Inflammatory macrophage treated with lipopolysaccharide for 1 hour (primary cell): ENCODE data around the gene WWP2.
"Not testable (repeated sequence)": the region's sequence is repeated elsewhere in the genome, so short reads cannot be mapped to it uniquely, and the experiment has no call there.

Experiments
- DNase-seq, 2 donors: peaks; one replicate each; pipeline ENCODE4 v3.0.0-alpha.2; 2020 to 2022

The WWP2 gene

DNA sequence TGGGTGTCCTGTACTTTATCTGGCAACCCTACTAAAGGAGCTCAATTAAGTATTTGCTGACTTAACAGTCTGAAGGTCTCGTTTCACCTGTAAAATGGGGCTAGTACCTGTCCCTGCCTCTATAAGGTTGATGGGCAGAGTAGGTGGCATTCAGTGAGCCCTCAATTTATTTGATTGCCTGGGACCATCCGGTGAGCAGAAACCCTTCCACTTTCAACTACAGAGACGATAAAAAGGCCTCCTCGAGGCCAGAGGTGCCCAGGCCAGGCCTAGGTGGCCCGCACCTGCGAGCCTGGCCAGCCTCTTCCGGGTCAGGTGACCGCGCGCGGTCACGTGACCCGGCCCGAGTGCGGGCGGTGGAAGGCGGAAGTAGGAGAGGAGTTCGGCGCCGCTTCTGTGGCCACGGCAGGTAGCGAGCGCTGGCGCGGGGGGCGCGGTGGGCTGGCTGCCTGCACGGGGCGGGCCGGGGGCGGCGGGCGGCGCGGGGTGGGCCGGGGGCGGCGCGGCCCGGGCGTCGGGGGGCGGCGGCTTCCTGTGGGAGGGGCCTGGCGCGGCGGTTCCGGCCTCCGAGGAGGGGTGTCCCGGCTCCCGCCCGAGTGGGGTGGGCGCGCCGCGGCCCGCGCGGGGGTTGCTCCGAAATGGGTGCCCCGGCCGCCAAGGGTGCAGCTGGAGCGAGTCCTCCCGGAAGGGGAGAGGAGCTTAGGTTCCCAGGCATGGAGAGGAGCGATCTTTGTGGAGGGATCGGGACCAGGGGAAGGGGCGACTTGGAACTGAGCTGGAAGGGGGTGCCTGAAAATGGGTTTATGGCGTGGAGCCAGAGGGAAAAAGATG is at the start of gene WWP2:
WWP2 (plus strand) TSS at position 350 of the 831 bp plus-strand sequence. CDS start 24,679 bp downstream, outside the sequence.
- peak; percentile 57 to 61 for DNase-seq

DNA sequence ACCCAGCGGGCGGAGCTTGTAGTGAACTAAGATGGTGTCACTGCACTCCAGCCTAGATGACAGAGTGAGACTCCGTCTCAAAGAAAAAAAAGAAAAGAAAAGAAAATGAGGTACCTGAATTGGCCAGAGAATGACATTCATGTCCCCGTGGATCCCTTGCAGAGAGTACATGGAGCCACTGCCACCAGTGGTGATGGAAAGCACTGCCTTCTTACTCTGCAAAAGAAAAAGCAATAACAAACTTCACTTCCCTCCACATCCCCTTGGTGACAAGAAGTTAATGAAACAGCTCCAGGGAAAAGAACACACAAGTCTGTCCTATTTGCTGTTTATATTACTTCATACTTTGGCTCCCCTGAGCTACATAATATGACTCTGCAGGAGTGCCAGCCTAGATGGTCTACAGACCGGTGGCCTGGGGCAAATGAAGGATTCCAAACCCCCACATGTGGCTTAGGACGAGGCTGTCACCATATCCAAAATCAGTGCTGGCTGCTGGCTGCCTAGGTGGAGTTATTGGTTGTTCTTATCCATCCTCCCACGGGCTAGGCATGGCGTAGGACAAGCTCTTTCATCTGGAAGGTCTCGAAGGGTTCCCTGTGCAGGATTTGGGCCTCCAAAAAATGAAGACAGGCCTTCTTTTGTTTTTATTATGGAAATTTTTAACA is 49.1 kb upstream of the WWP2 start:
- no peak for DNase-seq

DNA sequence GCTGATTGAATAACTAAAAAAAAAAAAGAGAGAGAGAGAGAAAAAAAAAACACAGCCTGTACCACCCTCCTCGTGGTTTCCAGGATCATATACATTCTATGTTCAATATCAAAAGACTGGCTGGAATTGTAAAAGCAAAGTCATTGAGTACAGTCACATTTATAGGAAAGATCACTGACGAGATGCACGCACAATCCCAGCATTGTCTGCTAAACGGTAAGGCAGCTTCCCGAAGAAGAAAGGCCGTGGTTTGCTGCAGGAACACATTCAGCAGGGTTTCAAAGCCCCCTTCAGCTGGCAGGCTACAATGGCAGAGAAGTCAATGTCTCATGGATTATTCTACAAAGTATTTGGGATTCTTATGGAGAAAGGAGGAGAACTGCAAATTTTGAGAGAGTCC is 45.1 kb upstream of the WWP2 start:
- DNase-seq: no peak

DNA sequence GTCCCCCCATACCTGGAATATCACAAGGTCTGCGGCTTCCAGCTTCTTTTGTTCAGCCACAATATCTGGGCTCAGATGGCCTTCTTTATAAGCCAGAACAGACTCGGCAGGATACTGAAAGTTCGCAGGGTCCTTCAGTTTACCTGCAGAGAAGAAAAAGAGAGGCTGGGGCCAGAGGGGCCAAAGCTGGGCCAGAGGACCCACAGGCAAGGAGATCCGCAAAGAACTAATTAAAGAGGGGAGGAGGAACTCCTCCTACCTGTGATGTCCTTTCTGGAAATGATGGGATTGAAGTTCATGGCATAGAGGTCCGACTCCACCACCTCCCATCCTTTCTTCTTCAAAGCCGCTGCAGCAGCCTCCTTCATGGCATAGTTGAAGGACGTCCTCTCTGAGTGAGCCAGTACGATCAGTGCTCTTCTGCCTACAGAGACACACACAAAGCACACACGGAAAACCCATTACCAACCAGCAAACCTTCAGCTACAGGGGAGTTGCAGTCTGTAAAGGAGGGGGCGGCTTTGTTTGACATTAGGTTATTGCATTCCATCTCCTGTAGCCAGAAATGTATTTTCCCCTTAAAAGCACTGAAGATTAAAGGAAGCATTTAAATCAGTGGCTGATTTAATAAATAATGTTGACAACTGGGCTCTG is 43.9 kb upstream of the WWP2 start:
- no peak for DNase-seq

DNA sequence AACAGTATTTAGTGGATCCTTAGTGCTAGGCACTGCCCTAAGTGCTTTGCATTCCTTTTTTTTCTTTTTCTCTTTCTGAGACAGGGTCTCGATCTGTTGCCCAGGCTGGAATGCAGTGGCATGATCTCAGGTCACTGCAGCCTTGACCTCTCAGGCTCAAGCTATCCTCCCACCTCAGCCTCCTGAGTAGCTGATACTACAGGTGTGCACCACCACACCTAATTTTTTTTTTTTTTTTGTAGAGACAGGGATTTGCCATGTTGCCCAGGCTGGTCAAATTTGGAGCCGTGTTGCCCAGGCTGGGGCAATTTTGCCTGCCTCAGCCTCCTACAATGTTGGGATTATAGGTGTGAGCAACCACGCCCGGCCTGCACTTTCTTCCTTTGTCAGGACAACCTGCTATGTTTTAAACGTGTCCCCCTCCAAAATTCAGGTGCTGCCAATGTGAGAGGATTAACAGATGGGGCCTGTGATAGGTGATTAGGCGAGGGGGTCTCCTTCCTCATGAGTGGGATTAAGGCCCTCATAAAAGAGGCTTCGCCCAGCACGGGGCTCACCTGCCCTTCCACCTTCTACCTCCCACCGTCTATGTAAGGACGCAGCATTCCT is 41.2 kb upstream of the WWP2 start:
- no peak for DNase-seq

DNA sequence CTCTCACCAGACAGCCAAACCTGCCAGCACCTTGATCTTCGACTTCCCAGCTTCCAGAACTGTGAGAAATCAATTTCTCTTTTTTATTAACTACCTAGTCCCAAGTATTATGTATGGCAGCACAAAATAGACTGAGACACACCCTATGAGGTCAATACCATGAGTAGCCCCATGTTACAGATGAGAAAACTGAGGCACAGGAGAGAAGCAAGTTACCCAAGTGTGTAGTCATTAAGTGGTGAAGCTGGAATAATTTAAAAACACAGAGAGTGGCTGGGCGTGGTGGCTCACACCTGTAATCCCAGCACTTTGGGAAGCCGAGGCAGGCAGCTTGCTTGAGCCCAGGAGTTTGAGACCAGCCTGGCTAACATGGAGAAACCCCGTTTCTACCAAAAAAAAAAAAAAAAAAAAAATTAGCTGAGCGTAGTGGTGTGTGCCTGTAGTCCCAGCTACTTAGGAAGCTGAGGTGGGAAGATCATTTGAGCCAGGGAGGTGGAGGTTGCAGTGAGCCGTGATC is 40.6 kb upstream of the WWP2 start:
- DNase-seq: no peak

DNA sequence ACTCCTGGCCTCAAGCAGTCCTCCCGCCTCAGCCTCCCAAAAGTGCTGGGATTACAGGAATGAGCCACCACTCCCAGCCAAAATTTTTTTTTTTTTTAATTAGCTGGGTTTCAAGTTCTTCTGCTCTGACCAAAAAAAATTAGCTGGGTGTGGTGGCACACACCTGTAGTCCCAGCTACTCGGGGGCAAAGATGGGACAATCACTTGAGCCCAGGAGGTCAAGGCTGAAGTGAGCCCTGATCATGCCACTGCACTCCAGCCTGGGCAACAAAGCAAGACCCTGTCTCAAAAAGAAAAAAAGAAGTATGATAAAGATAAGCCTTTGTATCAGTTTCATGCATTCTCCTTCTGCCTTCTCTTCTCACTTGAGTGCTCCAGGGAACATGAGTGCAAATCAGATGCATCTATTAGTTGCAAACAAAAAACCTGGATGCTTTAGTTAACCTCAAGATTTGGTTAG is 37.7 kb upstream of the WWP2 start:
- DNase-seq: no peak

DNA sequence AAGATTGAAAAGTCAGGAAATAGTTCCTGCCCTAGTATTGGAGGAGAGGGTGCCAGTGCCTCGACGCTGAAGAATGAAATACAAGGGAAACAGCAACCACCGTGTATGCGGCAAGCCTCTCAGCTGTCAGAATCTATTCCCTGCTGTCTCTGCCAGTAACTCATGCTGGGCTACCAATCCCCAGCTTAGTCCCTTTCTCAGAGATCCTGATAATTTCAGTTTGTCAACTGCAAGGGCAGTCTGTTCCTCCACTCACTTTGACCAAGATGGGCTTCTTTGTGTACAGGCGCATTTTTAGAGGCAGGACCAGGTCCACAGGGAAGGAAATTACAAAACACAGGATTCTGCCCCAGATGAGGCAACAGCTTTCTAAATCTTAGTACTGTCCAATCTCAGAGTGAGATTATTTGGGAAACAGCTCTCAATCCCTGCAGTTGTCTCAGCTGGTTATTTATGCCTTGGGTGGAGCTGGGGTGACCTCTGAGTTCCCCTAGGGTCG is 37.1 kb upstream of the WWP2 start:
- peak; percentile 55 to 64 for DNase-seq

DNA sequence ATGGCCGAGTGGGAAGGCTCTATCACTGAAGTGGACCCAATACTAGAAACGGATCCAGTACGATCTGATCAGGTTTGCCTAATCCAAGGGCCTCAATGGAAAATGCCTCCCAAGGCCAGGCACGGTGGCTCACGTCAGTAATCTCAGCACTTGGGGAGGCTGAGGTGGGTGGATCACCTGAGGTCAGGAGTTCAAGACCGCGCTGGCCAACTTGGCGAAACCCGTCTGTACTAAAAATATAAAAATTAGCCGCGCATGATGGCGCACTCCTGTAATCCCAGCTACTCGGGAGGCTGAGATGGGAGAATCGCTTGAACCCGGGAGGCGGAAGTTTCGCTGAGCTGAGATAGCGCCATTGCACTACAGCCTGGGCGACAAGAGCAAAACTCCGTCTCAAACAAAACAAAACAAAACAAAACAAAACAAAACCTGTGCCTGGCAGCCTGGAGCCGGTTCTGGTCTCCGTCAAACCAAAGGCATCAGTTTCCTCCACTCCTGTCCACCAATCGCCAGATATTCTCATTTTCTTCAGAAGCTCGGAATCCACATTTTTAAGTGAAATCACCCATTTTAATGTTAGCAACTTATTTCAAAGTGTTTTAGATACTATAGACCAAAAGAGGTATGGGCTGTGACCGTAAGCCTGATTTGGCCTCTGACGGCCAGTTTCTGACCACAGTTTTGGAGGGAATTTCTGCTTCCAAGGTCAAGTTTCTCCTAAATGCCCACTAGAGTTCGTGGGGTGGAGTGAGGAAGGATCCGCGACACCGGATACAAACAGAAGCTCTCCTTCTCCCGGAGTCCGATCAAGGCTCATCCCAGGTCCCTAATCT is 36.4 kb upstream of the WWP2 start:
- DNase-seq: peak in 1 of 2 donors; percentile 3

DNA sequence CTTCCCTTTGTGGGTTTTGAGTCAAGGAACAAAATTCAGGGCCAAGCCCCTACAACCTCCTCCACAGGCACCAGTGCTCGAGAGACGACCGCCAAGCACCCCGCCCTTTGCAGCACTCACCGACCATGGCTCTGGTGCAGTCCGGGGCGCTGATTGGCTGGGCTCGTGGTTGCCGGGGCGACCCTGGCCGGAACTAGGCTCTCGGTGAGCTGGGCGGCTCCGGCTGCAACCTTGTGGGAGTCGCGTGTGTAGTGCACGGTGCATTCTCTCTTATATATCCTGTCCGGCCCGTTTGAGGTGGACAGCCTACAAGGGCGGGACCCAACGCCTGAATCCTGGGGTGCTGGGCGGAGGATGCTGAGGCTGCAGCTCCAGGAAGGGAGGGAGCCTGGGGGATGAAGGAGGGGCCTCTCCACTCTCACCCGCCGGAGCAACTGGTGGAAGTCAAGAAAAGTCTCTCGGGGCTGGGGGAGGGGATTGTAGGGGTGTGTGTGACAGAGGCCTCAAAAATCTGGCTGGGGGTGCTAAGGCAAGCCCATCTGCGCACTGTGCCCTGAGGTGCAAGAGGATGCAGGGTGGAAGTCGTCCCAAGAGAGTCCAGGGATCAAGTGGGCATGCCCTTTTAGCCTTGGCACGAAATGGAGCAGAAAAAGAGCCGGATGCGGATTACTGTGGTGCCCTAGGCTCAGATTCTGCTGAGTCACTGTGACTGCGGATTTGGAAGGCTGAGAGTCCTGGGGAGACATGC is 35.6 kb upstream of the WWP2 start, which contains the start of gene NQO1:
NQO1 (minus strand) TSS at position 248 of the 748 bp plus-strand sequence; CDS start at position 127, 121 bp downstream.
- DNase-seq: peak; percentile 85 to 87

DNA sequence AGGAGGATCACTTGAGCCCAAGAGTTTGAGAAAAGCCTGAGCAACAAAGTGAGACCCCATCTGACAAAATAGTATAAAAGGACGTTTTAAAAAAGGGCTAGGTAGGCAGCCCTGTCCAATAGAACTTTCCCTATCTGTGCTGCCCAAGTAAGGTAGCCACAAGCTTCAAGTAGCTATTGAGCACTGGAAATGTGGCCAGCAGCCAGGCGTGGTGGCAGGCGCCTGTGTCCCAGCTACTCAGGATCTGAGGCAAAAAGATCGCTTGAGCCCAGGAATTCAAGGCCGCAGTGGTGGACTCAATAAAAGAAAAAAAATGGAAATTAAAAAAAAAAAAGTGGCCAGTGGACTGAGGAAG is 34.2 kb upstream of the WWP2 start:
- DNase-seq: no peak

DNA sequence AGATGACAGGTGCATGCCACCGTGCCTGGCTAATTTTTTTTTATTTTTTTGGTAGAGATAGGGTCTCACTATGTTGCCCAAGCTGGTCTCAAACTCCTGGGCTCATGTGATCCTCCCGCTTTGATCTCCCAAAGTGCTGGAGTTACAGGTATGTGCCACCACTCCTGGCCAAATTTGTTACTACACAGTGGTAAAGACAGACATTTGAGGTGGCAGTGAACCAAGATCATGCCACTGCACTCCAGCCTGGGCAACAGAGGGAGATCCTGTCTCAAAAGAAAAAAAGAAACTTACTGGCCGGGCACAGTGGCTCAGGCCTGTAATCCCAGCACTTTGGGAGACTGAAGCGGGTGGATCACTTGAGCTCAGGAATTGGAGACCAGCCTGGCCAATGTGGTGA is 33.1 kb upstream of the WWP2 start:
- not testable (repeated sequence) for DNase-seq

DNA sequence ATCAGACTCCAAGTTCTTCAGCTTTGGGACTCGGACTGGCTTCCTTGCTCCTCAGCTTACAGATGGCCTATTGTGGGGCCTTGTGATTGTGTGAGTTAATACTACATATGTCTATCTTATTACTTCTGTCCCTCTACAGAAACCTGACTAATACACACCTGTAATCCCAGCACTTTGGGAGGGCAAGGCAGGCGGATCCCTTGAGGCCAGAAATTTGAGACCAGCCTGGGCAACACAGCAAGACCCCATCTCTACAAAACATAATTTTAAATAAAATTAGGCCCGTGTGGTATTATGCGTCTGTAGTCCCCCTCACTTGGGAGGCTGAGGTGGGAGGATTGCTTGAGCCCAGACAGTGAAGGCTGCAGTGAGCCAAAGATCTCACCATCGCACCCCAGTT is 30.9 kb upstream of the WWP2 start:
- DNase-seq: not testable (repeated sequence)

DNA sequence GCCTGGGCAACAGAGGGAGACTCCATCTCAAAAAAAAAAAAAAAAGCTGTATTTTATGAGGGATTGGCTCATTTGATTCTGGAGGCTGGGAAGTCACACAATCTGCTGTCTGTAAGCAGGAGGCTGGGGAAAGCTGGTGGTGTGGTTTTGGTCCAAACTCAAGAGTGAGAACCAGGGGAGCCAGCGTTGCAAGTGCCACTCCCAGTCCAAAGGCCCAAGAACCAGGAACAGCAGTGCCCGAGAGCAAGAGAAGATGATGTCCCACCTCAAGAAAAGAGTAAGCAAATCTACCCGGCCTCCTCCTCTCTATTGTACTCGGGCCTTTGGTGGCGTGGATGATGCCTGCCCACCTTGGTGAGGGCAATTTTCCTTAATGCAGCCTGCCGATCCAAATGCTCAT is 30.0 kb upstream of the WWP2 start:
- DNase-seq: no peak

DNA sequence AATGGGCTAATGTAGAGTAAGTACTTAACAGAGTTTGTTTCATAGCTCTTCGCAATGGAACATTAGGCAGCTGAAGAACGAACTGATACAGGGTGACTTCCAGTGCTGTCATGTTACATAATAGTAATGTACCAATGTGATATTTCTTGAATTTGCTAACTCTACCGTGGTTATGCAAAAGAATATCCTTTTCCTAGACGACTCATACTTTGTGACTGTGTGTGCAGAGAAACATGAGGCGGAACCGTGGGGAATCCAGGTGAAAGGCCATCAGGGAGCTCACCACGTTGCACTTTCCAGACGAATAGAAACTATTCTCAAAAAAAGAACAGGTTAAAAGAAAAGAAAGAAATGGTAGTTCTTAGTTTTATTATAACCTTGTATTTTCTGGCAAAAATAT is 20.6 kb upstream of the WWP2 start:
- peak; percentile 52 for DNase-seq

DNA sequence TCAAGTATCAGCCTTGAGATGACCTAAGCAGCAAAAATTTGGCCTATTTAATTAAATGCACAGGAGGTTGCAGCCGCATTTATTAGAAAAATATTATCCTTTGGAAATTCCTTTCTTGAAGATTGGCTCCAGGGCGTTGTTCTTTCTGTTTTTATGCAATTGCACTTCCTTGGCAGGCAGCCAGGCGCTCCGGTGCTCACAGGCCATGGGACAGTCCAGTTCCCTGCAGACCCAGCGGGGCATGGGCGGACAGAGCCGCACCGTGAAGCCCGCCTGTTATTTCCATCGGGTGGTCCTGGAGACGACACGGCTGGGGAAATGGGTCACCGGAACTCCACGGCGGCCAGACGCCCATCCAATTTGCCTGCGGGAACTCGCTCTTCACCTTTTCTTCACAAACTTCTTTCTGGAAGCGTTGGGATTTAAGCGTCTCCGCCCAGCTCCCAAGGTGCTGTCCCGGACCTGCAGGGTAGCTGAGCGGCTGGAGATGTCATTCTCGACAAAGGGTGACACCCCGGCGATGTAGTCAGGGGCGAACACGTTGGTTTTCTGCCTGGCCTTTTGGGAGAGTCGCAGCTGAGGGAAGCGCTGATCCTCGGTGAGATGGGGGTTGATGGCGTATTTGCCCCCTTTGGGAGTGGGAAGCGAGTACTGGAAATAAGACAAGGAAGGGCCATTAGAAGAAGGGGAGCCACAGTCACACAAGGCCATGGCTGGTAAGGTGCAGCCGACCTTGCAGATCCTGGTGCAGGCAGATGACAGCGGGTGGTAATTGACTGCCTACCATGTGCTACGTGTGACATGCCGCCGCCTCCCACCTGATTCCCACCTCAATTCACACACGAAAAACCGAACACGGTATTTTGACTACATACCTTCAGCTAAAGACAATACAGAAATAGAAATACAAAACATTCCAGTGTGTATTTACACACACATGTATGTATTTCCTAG is 19.9 kb upstream of the WWP2 start:
- DNase-seq: peak; percentile 16 to 55

DNA sequence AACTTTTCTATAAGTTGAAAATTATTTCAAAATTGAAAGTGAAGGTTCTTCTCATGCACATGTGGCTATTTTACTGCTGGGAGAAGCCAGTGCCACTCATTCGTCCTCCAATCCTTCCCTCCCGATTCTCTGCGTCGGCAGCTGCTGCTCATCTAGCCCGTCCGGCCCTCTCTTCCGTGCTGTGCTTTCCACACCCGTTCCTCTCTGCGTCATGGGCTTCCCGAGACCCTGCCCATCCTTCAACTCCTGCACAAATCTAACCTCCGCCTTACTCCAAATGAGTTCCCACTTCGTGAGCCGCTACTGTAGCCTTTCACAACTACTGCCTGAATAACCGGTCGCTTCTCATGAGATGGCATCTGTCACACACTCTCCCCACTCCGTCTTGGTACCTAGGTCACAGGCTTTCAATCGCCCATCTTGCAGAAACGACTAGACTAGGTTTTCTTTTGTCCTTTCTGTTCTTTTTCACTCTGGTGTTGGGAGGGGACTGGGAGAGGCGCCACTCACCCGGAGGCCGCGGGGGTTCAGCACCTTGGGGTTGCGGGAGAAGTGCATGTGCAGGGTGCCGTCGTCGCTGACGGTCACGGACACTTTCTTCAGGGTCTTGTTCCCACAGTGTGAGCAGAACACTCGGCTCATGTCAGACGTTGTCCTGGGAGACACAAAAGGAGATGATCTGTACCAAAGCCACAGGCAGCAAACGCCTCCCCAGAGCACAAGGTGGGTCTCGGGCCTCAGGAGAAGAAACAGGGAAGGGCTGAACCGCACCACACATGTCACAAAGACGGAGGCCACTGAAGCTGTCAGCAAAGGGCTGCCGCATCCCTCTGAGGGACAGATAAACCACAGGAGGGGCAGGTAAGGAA is 17.5 kb upstream of the WWP2 start:
- no peak for DNase-seq

DNA sequence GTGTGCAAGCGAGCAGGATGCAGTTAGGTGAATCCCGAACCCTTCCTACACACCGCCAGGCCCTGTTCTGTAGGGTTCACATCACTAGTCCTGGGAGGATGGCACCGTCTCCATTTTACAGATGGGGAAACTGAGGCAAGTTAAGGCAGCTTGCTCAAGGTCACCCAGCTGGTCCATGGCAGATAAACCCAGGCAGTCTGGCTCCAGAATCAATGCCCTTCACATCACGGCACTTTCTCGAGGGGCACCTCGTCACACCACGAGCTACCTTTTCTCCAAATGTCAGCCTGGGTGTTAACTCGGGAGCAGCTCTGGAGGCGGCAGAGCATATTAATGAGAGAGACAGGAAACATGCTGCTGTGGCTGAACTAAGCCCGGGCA is 16.9 kb upstream of the WWP2 start:
- DNase-seq: no peak

DNA sequence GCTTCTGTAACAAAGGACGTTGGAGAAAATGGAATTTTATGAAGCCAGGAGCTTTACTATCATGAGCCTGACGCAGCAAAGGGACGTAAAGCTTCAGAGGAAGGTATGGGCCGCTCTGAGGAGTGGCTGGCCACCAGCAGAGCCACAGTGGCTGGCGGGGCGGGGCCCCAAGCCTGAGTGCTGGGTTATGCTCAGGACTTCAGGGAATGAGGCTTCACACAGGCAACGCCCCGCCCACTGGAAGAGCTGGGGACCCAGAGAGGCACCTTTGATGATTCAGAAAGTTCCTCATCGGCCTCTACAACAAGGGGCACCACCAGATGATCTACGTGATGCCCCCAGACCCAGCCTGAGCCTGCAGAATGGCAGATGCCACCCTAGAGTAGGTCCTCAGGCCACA is 16.2 kb upstream of the WWP2 start:
- DNase-seq: no peak
